Adrenal gland (tissue), 5 donors: ENCODE results near the gene CEP78.

Source experiments
- CTCF ChIP-seq, 6 experiments: fragments of 450-650 bp in 4 of 6; fragments of 200-600 bp in 2 of 6; sonication (generic) in 1 of 6; IDR thresholded peaks; 1 replicate in 5 of 6; 2 replicates in 1 of 6; pipeline versions ENCODE4 v1.5.1 to v1.8.0; 2016 to 2021; ENCODE audit warnings: antibody characterized with exemption in 6 of 6, mild to moderate bottlenecking in 2 of 6, moderate library complexity in 1 of 6
- POLR2A ChIP-seq, 2 donors: fragments of 450-650 bp; IDR thresholded peaks; one replicate each; pipeline ENCODE4 v1.6.1; 2017; ENCODE audit warnings: antibody characterized with exemption in 2 of 2, mild to moderate bottlenecking in 2 of 2, moderate library complexity in 1 of 2
- donor health status: DM: no; HTN: no; CAD: no.

DNA sequence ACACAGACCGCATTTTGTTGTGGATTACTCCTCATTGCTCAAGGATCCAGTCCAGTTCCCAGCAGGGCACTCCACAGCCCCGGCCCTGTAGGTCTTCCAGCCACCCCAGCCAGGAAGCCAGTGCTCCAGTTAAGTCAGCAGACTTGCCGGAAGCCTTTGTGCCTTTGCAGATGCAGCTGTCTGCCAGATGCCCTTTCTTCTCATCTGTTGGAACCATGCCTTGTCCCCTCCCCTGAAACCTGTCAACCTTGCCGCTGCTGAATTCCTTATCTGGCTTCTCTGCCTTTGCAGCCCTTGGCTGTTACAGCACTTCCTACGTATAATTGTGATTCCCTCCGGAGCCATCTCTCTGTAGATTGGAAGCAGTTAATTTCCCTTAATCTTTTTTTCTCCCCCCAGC, 89.5 kb downstream of the CEP78 start:
- TF ChIP-seq POLR2A (IDR thresholded peaks at IDR 0.05), result no peak
- TF ChIP-seq CTCF (IDR thresholded peaks at IDR 0.05), result no peak
